AG04449 (cell line): ENCODE measurements around the gene EMID1.

Source experiments
- CTCF ChIA-PET: fragments of 350-600 bp; formaldehyde crosslinking; extraction: SDS; loops from one replicate; lab custom pipeline; 2021; ENCODE audit warnings: antibody characterized with exemption; lab: Yijun Ruan, JAX
- POLR2A ChIA-PET: fragments of 400-600, 350-600 bp; formaldehyde crosslinking; extraction: SDS; loops from one replicate; lab custom pipeline; 2020; ENCODE audit warnings: antibody characterized with exemption, inconsistent platforms; lab: Yijun Ruan, JAX
- DNase-seq: peaks from one replicate; pipeline ENCODE4 v3.0.0-alpha.2; 2010; ENCODE audit warnings: low read depth, low spot score
- H3K4me3 ChIP-seq: 2 replicates; pipeline ENCODE4 v1.5.1; 2011; ENCODE audit warnings: low read depth, mild to moderate bottlenecking, control low read depth, low read length
- CTCF ChIP-seq: IDR thresholded peaks from one replicate; pipeline ENCODE4 v1.5.1; 2011; ENCODE audit warnings: mild to moderate bottlenecking, moderate library complexity, low read length, control low read depth, inconsistent platforms; ENCODE audit not compliant: insufficient read depth; ENCODE audit errors: missing control alignments

Gene EMID1

DNA sequence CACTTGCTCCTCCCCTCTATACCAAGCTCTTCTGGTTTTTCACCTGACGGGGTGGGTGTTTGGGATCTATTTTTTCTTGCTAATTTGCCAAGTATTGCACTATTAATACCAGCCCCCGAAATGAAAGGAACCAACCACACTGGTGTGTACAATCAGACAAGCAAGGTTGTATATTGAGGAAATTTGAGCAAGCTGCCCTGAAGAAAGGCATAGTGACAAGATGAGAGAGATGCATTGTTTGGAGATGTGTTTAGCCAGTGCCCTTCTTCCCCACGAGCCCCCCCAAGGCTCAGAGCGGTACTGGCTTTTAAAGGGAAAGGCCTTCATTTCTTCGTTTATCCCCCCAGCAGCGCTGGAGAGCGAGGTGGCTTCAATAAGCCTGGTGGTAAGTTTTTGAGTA is 85.5 kb downstream of the EMID1 start:
- POLR2A ChIA-PET = no interaction called here
- H3K4me3 ChIP-seq = no peak overlapping the region
- CTCF ChIA-PET = interaction anchor here (1.1 to 1.3 kb wide), 2 partner anchors 14 to 18 kb away, joined by 3 read pairs; no protein-coding TSS in a partner anchor
- TF ChIP-seq CTCF = no peak
- no peak for DNase-seq

DNA sequence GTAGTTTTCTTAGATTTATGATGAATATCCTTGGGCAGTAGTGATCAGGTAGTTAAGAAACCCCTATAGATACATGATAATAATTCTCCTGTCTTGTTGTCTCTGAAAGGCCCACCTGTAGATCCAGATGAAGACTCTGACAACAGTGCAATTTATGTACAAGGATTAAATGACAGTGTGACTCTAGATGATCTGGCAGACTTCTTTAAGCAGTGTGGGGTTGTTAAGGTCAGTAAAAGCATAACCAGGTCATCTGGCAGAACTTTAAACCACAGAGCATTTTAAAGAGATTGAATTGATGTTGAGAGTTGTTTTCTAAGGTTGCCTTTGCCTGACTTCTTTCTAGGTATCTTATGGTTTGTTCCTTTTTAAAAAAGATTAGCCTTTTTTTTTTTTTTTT is 86.7 kb downstream of the EMID1 start:
- TF ChIP-seq CTCF = no peak
- no peak for DNase-seq
- POLR2A ChIA-PET = no interaction called here
- H3K4me3 ChIP-seq = no peak overlapping the region
- CTCF ChIA-PET = interaction anchor here (2.0 kb wide), 1 partner anchor 13 kb away, joined by 5 read pairs; the partner anchor contains the start of gene GAS2L1

- TF ChIP-seq CTCF = no peak
- DNase-seq = no peak
- ChIA-PET POLR2A (no interaction called here), CTCF (interaction anchor here (1.1 to 2.9 kb wide), 3 partner anchors 14 to 61 kb away, joined by 3 to 14 read pairs (median 3); no protein-coding TSS in a partner anchor)
- H3K4me3 ChIP-seq = no peak overlapping the region
Measured at GRCh38 chr22:29298641-29299040, 92.9 kb downstream of the EMID1 start.

DNA sequence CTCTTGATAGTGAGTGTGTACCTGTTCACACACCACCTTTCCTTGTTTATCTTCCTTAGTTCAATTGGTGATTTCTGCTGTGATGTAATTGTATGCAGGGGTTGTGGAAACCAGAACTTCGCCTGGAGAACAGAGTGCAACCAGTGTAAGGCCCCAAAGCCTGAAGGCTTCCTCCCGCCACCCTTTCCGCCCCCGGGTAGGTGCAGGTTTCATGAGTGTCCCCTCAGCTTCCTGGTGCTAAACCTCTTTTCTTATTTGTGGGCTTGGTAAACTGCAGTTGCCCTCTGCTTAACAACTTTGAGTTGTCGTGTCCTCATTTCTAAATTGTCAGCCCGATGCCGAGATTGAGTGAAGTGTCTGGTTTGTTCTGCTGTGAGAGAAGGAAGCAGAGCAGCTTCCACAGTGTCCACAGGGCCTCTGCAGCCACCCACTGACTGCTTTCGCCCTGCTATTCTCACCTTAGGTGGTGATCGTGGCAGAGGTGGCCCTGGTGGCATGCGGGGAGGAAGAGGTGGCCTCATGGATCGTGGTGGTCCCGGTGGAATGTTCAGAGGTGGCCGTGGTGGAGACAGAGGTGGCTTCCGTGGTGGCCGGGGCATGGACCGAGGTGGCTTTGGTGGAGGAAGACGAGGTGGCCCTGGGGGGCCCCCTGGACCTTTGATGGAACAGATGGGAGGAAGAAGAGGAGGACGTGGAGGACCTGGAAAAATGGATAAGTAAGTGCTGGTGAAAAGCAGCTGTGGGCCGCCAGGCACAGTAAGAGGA is 93.6 kb downstream of the EMID1 start:
- TF ChIP-seq CTCF = no peak
- DNase-seq = no peak
- POLR2A ChIA-PET = no interaction called here
- H3K4me3 ChIP-seq = no peak overlapping the region
- CTCF ChIA-PET = interaction anchor here (2.9 kb wide), 1 partner anchor 60 kb away, joined by 14 read pairs; no protein-coding TSS in a partner anchor

GRCh38 chr22:29300467-29300806 is 94.7 kb downstream of the EMID1 start:
- no peak for DNase-seq
- ChIA-PET CTCF (interaction anchor here (2.9 kb wide), 1 partner anchor 59 kb away, joined by 14 read pairs; no protein-coding TSS in a partner anchor), POLR2A (no interaction called here)
- TF ChIP-seq CTCF = no peak
- H3K4me3 ChIP-seq = no peak overlapping the region

DNA sequence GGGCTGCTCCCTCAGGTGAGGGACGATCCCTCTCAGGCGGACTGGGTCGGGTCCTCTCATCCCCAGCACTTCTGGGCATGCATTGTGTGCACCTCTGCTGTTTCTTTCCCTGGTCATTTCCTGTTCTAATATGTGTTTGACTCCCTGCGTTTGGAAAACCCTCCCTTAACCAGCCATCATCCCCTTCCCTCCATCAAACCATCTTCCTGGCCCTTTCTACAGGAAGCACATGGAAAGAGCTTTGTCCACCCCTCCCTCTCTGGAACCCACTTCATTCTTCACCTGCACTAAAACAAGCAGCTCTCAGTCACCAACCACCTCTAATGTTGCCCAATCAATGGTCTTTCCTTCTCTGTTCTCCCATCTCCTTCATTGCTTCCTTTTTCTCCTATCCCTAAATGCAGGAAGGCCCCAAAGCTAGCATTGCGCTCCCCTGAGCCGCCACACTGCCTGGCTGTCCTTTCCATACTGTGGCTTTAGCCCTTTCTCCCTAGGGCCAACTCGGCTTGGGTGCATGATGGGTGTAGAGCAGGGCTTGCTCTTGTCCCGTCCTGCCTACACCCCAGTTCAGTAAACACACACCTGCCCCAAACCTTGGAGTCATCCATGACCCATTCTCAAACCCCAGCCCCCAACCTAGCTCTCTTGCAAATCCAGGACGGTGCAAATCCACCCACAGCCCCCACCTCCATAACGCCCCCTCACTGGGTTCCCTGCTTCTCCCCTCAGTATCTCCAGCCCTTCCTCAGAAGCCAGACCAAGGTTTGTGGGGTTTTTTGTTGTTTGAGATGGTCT is 95.3 kb downstream of the EMID1 start:
- ChIA-PET POLR2A (interaction anchor here (1.1 kb wide), 1 partner anchor 13 kb away, joined by 3 read pairs; no protein-coding TSS in a partner anchor), CTCF (interaction anchor here (2.9 kb wide), 1 partner anchor 58 kb away, joined by 14 read pairs; no protein-coding TSS in a partner anchor)
- DNase-seq = no peak
- TF ChIP-seq CTCF = no peak
- H3K4me3 ChIP-seq = no peak overlapping the region
